WERI-Rb-1 (cell line): ENCODE data around the gene MFAP3.

Experiments
- DNase-seq: peaks from one replicate; pipeline ENCODE4 v3.0.0-alpha.2; 2020
- H3K27ac ChIP-seq: fragments of 250-450 bp; sonication (Bioruptor Pico); 2 replicates; pipeline ENCODE4 v1.5.1; 2020; ENCODE audit warnings: mild to moderate bottlenecking, moderate library complexity
- H3K27me3 ChIP-seq: fragments of 250-450 bp; sonication (Bioruptor Pico); 2 replicates; pipeline ENCODE4 v1.5.1; 2021; ENCODE audit warnings: mild to moderate bottlenecking, low read depth, moderate library complexity; ENCODE audit not compliant: insufficient read depth, severe bottlenecking
- H3K36me3 ChIP-seq: fragments of 250-450 bp; sonication (Bioruptor Pico); 2 replicates; pipeline ENCODE4 v1.5.1; 2020; ENCODE audit warnings: mild to moderate bottlenecking, moderate library complexity
- H3K4me3 ChIP-seq: 2 replicates; pipeline ENCODE4 v1.5.1; 2011; ENCODE audit warnings: low read depth, mild to moderate bottlenecking, control low read depth, low read length
- H3K9me3 ChIP-seq: fragments of 250-450 bp; sonication (Bioruptor Pico); 2 replicates; pipeline ENCODE4 v1.5.1; 2021; ENCODE audit warnings: mild to moderate bottlenecking, moderate library complexity; ENCODE audit not compliant: severe bottlenecking
- TF ChIP-seq, protein P1 (sequence below): IDR thresholded peaks from 2 replicates; pipeline ENCODE4 v1.5.1; 2011; ENCODE audit warnings: low read depth, mild to moderate bottlenecking, control low read depth, inconsistent platforms, low read length

Gene MFAP3

GRCh38 chr5:154038707-154039457 lies at the start of gene MFAP3, which contains the start of gene FAM114A2:
MFAP3 (plus strand) TSS chr5:154038967; CDS start chr5:154049723, 10,756 bp downstream.
FAM114A2 (minus strand) TSS chr5:154038910; CDS start chr5:154034953, 3,957 bp downstream.
- Histone ChIP-seq H3K27me3 (no peaks in the 10 kb centered on the region), H3K4me3 (peak within 1 kb of the TSS; percentile 86), H3K27ac (peak within 1 kb of the TSS; percentile 80), H3K36me3 (no peaks in the 10 kb centered on the region; the same call in 1 of the 2 replicates), H3K9me3 (no peaks in the 10 kb centered on the region)
- TF ChIP-seq, protein P1, sequence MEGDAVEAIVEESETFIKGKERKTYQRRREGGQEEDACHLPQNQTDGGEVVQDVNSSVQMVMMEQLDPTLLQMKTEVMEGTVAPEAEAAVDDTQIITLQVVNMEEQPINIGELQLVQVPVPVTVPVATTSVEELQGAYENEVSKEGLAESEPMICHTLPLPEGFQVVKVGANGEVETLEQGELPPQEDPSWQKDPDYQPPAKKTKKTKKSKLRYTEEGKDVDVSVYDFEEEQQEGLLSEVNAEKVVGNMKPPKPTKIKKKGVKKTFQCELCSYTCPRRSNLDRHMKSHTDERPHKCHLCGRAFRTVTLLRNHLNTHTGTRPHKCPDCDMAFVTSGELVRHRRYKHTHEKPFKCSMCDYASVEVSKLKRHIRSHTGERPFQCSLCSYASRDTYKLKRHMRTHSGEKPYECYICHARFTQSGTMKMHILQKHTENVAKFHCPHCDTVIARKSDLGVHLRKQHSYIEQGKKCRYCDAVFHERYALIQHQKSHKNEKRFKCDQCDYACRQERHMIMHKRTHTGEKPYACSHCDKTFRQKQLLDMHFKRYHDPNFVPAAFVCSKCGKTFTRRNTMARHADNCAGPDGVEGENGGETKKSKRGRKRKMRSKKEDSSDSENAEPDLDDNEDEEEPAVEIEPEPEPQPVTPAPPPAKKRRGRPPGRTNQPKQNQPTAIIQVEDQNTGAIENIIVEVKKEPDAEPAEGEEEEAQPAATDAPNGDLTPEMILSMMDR = no peak
- DNase-seq = peak; percentile 93

- no peak for DNase-seq
- H3K4me3 ChIP-seq = no peak overlapping the region
- no peak overlapping the region for H3K27ac ChIP-seq
- no peaks in the 10 kb centered on the region for H3K9me3 ChIP-seq
- H3K36me3 ChIP-seq = no peaks in the 10 kb centered on the region
- TF ChIP-seq, protein P1 = no peak
- H3K27me3 ChIP-seq = no peaks in the 10 kb centered on the region
Measured at GRCh38 chr5:153991168-153991567, 47.6 kb upstream of the MFAP3 start.

DNA sequence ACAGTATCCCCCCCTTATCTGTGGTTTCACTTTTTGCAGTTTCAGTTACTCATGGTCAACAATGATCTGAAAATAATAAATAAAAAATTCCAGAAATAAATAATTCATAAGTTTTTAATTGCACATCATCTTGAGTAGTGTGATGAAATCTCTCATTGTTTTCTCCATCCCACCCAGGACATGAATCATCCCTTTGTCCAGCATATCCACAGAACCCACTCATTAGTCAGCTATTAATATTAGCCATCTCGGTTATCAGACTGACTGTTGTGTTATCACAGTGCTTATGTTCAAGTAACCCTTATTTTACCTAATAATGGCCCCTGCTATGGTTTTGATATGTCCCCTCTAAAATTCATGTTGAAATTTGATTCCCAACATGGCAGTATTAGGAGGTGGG lies 40.8 kb upstream of the MFAP3 start:
- H3K27me3 ChIP-seq = no peaks in the 10 kb centered on the region
- TF ChIP-seq, protein P1 = no peak
- peaks cover 6% of the 10 kb centered on the region for H3K9me3 ChIP-seq
- H3K27ac ChIP-seq = no peak overlapping the region
- DNase-seq = no peak
- H3K4me3 ChIP-seq = no peak overlapping the region
- H3K36me3 ChIP-seq = peaks cover 5% of the 10 kb centered on the region; the same call in 1 of the 2 replicates

DNA sequence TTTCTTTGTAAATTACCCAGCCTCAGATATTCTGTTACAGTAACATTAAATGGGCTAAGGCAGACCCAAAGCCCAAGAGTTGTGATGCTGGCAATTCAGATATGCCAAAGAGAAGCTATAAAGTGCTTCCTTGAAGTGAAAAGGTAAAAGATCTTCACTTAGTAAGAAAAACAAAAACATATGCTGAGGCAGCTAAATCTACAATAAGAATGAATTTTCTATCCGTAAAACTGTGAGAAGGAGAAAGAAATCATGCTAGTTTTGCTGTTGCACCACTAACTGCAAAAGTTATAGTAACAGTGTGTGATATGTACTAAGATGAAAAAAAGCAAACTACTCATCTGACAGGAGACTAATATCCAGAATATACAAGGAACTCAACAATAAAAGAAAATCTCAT lies 40.0 kb upstream of the MFAP3 start:
- no peak for DNase-seq
- H3K27ac ChIP-seq = no peak overlapping the region
- peaks cover 5% of the 10 kb centered on the region; the same call in 1 of the 2 replicates for H3K36me3 ChIP-seq
- H3K27me3 ChIP-seq = no peaks in the 10 kb centered on the region
- H3K9me3 ChIP-seq = peaks cover 6% of the 10 kb centered on the region
- TF ChIP-seq, protein P1 = no peak
- no peak overlapping the region for H3K4me3 ChIP-seq

- TF ChIP-seq, protein P1 = no peak
- Histone ChIP-seq H3K9me3 (peaks cover 6% of the 10 kb centered on the region), H3K27ac (no peak overlapping the region), H3K36me3 (peaks cover 5% of the 10 kb centered on the region; the same call in 1 of the 2 replicates), H3K4me3 (no peak overlapping the region), H3K27me3 (no peaks in the 10 kb centered on the region)
- DNase-seq = no peak
Measured at GRCh38 chr5:153999995-154000394, 38.8 kb upstream of the MFAP3 start.
